HPDE6-E6E7 (cell line): ENCODE data around the gene CALCA.
"Not testable (repeated sequence)": the region's sequence is repeated elsewhere in the genome, so short reads cannot be mapped to it uniquely, and the experiment has no call there.

ENCODE experiments used
- DNase-seq: peaks from one replicate; pipeline ENCODE4 v3.0.0; 2011; ENCODE audit warnings: missing footprints; ENCODE audit errors: extremely low spot score

CALCA gene

GRCh38 chr11:14971865-14972580 is at the start of gene CALCA:
Gene CALCA, minus strand, starts transcription at chr11:14972351. Its CDS starts 1,159 bp downstream, at chr11:14971192.
- DNase-seq, result no peak

GRCh38 chr11:15016200-15016599 is 44.0 kb upstream of the CALCA start:
- no peak for DNase-seq

- no peak for DNase-seq
Measured at GRCh38 chr11:15011776-15012345, 39.7 kb upstream of the CALCA start.

- DNase-seq, result no peak
Measured at GRCh38 chr11:15010865-15011264, 38.7 kb upstream of the CALCA start.

- peak; percentile 5 for DNase-seq
Measured at GRCh38 chr11:15006139-15006759, 34.1 kb upstream of the CALCA start.

GRCh38 chr11:14988133-14988532 is 16.0 kb upstream of the CALCA start:
- not testable (repeated sequence) for DNase-seq

- DNase-seq, result no peak
Measured at GRCh38 chr11:14981507-14981906, 9.4 kb upstream of the CALCA start.

- DNase-seq, result no peak
Measured at GRCh38 chr11:14980854-14981253, 8.7 kb upstream of the CALCA start.

- no peak for DNase-seq
Measured at GRCh38 chr11:14977101-14977880, 5.1 kb upstream of the CALCA start.

- no peak for DNase-seq
Measured at GRCh38 chr11:14975252-14975587, 3.1 kb upstream of the CALCA start.

GRCh38 chr11:14974515-14975251 is 2.5 kb upstream of the CALCA start:
- DNase-seq, result no peak

- no peak for DNase-seq
Measured at GRCh38 chr11:14973621-14974514, 1.7 kb upstream of the CALCA start.

GRCh38 chr11:14972581-14973495 is 687 bp upstream of the CALCA start:
- no peak for DNase-seq

- no peak for DNase-seq
Measured at GRCh38 chr11:14969901-14970323, 2.2 kb downstream of the CALCA start.

- DNase-seq, result no peak
Measured at GRCh38 chr11:14967581-14968243, 4.4 kb downstream of the CALCA start.

- no peak for DNase-seq
Measured at GRCh38 chr11:14956111-14956510, 16.0 kb downstream of the CALCA start.

- no peak for DNase-seq
Measured at GRCh38 chr11:14954581-14954980, 17.6 kb downstream of the CALCA start.

- no peak for DNase-seq
Measured at GRCh38 chr11:14953904-14954303, 18.2 kb downstream of the CALCA start.
